GM18858 (cell line): ENCODE results near the gene C1orf35.

Experiments
- ATAC-seq: cut with Tn5 transposase; IDR thresholded peaks from one replicate; pipeline ENCODE4 v1.9.1; 2021; ENCODE audit not compliant: unreplicated experiment

C1orf35 gene

DNA sequence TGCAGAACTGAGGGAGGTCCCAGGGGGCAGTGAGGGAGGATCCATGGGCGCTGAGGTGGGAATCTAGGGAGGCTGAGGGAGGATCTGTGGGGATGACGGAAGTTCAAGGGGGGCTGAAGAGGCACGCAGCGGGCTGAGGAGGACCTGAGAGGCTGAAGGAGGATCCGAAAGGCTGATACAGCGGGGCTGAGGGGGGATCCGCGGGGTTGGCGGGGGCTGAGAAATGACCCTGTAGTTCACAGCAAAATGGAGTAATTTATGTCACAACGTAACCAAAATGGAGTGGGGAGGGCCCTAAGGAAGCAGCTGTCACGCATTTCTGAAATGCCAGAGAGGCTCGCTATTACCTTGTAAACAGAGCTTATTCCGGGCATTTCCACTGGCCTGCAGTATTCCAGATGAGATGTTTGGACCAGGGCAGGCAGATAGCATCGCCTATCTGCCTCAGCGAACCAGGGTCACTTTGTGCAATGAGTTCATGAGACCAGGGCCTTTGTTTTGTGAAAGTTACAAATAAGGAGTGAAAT is 6.9 kb upstream of the C1orf35 start:
- ATAC-seq = no peak

DNA sequence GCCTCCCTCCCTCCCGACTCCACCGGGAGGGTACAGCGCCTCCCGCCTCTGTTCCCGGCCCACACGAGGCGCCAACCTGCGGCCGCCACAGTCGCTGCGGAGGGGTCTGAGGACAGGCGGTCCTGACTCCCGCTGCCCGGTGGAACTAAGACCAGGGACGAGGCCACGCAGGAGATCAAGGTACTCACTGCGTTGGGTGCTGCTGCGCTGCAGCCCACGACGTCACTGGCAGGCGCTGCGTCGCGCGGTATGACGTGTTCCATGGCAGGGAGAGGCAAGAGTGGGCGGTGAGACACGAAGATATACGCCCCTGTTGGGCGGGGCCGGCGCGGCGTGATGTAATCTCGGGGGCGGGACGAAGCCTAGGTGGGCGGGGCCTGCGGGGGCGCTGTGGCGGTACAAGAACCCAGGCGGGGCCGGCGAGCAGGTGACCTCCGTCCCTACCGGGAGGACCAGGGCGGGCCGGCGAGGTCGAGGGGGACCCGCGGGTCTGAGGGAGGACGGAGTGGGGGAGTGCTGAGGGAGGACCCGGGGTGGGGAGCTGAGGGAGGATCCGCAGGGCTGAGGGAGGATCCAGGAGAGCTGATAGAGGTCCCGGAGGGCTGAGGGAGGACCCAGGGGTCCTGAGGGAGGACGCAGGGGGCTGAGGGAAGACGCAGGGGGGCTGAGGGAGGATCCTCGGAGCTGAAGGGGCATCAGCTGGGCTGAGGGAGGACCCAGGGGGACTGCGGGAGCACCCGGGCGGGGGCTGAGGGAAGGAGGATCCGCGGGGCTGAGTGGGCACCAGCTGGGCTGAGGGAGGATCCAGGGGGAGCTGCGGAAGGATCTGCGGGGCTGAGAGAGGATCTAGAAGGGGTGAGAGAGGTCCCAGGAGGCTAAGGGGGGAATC is 6.2 kb upstream of the C1orf35 start, which contains the start of gene MRPL55:
Gene MRPL55, minus strand, starts transcription at position 227 of the 889 bp plus-strand sequence. CDS start 1,039 bp downstream, outside the sequence.
- ATAC-seq = peak; percentile 88

DNA sequence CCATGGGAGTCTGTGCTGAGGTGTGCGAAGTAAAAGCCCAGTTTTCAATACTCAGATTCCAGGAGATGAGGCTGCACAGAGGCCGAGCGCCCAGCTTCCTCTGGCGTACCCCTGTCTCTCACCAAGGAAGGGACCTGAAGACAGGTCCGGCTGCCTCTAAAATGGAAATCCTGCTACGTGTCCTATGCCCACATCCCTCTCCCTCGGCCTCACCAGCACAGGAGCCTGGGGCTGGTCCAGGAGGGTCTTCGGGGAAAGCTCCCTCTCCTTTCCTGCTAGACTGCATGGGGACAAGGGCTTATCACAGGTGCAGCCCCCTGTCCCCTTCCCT is 5.6 kb upstream of the C1orf35 start:
- ATAC-seq = peak; percentile 10

DNA sequence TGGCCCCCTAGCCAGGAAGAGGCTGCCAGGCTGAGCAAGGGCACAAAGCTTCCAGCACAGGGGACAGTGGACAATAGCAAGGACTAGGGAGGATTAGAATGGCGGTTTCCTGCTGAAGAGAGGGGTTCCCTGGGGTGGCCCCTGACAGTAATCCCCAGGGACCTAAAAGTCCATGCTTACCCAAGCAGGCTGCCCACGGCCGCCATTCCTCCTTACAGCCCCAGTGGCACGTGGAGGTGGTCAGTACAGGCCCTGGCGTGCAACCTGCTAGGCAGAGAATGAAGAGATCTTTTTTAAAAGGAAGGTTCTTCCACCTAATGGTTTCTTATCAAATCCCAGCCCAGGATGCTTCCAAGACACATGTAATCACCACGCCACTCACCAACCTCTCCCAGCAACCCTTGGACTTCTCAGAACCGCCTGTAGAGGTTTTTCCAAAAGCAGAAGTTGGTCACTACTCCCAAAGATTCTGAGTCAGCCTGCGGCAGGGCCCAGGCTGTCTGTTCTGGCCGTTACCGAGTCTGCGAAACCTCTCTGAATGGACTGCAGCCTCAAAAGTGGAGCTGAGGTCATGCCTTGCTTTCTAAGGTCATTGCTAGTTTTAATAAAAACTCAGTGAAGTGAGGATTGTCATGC is 5.0 kb upstream of the C1orf35 start:
- no peak for ATAC-seq

DNA sequence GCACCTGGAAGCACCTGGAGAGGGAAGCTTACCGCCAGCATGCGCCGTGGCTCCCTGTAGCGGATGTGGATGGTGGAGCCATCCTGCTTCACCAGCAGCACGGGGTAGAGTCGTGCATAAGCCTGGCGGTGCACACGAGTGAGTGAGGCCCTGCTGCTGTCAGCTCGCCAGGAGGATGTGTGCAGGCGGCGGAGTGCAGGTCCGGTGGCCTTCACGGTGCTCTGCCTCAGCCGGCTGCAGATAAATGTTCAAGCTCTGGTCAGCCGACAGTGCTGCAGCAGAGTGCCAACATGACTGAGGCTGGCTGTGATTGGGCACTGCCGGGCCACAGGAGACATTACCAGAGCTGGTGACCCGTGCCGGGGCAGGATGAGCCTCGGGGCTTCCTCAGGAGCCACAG is 4.5 kb upstream of the C1orf35 start:
- no peak for ATAC-seq

DNA sequence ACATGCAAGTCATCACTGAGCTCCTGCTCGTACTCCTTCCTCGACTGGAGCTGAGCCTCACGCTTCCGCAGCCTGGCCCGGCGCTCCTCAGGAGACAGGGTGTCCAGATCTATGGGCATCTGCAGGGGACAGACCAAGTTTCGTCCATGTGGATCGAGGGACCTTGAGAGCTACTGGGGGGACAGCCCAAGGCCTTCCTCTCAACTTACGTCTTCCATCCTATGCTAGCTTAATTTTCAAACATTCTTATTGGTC is 3.6 kb upstream of the C1orf35 start:
- ATAC-seq = no peak

DNA sequence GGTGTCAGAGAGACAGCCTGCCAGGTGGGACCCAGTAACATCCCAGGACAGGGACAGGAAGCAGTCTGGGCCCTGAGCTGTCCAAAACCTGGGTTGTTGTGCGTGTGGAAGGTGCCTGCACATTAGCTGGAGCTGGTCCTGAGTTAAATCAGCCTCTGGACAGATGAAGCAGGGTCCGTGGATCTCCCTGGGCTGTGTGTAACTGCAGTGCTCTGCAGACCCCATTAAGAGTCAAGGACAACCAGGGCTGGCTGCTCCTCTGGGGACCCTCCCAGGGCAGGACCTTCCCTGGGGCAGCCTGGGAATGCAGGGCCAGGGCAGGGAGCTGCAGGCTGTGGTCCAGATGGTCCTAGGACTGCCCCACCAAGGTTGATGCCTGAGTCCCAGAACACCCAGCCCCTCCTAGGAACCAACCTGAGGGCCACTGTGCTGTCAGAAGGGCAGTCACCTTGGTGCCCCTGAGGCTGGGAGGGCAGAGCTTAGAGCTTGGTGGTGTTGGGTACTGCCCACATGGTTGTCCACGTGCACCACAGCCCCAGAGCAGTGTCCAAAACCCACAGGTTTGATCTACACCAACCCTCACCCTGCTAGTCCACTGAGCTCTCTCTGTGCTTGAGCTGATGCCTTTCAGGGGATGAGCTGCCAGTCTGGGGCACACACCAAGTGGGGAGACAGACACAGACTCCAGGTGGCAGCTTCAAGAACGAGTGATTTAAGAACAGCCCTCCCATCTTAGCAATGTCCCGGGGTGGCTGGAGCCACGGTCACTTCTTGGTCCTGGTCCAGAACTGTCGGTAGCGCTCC is 3.1 kb upstream of the C1orf35 start:
- ATAC-seq = no peak

DNA sequence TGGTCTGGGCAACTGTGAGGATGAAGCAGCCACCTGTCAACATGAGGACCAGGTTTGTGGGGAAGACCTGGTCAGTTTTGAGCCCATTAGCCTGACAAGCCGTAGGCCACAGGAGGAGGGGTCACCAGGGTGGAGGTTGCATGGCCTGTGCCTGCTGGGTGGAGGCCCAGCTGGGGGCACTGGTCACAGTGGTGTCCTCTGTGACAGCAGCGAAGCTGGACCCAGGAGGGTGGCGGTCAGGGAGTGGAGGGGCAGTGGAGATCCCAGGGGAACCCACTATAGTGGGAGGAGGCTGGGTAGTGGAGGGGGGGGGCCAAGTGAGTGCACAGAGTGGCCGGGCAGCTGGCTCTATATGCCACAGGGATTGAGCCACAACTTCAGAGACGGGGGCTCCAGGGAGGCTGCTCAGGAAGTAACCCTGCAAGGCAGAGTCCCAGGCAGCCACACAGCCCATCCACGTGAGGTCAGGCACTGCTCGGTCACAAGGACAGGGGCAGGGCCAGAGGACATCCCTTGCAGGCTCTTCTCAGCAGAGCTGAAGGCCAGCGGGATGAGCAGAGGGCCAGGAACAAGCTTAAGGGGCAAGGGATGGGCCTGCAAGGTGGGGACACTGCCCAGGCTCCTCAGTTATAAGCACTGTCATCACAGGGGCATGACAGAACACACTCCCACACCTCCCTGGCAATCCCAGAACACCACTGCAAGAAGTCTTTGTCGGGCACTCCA is 2.3 kb upstream of the C1orf35 start:
- no peak for ATAC-seq

DNA sequence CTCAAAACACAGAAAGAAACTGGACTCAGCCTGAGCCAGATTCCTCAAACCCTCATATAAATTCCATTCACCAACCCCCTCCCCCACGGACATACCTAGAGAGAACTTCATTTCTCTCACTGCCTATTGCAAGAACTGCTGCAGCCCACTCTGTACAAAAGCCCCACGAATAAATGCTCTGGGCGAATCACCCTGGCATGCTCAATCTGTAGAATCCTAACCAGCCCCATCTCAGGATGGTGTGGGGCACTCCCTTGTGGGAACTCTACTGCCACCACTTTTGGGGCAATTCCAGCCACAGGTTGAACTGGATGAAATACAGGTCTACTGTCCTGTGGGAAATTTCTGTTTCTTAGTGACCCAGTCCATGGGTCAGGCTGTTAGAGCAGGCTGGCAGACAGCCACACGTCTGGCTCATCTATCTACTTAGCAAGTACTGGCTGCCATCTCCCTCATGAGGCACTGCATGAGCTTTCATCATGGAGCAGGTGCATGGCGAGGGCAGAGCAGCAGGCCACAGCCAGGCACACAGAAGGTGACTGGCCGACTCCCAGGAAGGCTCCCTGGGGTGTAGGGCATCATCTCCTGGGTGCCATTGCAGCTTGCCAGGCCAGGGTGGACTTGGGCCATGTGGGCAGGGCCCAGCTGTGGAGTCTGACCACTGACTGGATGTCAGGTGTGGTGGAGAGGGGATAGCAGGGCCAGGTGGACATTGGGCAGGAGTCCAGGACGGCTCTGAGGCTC is 1.6 kb upstream of the C1orf35 start:
- ATAC-seq = no peak

DNA sequence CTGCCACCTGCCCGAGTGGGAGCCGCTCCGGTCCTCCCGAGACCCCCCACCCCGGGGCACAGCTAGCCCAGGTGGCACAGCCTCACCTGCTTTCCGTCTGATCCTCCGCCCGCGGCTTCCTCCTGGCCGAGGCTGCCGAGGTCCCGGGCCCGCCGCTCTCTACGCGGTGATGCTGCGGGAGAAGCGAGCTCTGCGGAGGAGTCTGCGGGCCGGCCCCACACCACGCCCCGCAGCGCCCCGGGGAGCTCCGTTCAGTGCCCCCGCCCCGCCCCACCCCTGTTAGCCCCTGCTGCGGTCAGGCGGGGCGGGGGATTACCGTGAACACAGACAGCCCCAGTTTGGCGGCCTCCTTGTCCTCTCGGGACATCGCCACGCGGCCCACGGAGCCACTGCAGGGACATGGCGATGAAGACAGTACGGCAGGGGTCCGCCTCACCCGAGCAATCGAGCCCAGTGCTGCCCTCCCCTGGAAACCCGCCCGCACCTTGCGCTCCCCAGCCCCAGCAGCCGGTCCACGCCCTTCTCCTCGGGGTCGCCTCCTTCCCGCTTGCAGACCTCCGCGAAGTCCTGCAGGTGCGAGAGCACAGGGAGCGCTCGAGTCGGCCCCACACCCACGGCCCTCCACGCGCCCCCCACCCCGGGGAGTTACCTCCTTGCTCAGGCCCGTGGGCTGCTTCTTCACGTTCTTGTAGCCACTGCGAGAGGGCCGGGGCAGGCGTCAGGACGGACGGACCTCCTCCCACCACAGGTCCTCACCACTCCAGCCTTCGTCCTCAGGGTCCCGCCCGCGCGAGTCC is 933 bp downstream of the C1orf35 start:
- ATAC-seq = no peak

DNA sequence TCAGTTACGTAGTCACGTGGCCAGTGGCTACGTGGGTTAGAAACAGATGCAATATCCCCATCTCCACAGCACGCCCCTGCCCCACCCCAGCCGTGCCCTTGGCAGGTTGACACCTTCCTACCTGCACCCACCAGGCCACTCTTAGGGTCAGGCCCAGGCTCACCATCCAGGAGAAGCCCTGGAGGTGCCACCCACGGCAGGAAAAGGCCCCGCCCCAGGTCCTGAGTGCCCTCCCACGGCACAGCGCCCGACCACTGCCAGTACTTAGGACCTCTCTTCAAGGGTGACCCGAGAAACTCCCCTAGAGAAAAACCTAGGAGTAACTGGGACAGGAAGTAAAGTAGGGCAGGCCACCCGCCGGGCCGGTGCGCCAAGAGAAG is 1.5 kb downstream of the C1orf35 start:
- ATAC-seq = no peak

DNA sequence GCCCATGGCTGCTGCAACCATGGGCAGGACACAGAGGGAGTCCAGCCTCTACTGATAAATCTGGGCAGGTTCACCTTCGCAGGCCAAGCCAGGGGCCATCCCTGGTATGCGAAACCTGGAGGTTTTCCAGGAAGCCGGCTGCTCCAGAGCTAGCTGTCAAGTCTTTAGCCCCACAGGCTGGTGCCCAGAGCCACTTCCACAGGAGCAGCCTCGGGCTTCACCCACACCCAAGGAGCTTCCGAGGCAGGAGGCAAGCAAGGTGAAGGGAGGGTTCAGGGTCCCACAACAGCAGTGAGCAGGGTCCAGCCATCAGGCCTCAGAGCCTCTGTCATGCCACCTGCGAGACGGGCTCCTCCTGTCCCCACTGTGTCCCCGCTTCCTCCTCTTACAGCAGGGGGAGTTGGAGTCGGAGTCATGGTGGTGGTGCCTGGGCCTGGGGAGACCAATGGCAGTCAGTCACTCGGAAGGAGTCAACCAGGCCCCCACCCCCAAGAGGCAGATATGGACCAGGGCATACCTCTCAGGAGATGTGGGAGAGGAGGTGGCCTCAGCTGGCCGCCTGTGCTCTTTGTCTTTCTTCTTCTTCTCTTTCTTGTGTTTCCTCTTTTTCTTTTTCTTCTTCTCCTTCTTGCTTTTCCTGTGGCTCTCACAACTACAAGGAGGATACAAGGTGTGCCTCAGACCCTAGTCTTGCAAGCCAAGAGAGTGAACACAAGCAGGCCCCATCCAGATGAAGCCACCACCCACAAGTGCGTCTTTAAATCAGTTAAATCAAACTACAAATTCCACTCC is 2.1 kb downstream of the C1orf35 start:
- ATAC-seq = no peak

DNA sequence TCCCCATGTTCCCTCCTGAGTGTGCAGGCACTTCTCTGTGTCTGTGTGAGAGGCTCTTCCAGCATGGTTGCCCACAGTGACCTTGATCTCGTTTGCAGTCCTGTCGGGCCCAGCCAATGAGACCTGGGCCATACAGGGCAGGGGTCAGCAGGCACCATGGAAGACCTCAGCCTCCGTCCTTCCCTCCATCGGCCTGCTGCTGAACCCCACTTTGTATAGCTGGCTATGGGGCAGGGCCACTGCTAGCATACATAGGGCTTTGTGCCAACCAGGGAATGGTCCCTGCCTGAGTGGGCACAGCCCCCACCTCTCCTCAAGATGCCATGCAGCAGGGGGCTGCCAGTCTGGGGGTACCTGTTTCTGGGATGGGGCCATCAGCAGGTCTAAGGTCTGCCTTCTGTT is 3.8 kb downstream of the C1orf35 start:
- no peak for ATAC-seq

DNA sequence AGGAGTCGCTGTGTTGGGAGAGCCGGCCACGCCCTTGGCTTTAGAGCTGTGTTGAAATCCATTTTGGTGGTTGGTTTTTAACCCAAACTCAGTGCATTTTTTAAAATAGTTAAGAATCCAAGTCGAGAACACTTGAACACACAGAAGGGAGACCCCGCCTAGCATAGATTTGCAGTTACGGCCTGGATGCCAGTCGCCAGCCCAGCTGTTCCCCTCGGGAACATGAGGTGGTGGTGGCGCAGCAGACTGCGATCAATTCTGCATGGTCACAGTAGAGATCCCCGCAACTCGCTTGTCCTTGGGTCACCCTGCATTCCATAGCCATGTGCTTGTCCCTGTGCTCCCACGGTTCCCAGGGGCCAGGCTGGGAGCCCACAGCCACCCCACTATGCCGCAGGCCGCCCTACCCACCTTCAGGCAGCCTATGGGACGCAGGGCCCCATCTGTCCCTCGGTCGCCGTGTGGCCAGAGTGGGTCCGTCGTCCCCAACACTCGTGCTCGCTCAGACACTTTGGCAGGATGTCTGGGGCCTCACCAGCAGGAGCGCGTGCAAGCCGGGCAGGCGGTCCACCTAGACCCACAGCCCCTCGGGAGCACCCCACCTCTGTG is 4.7 kb downstream of the C1orf35 start:
- no peak for ATAC-seq

DNA sequence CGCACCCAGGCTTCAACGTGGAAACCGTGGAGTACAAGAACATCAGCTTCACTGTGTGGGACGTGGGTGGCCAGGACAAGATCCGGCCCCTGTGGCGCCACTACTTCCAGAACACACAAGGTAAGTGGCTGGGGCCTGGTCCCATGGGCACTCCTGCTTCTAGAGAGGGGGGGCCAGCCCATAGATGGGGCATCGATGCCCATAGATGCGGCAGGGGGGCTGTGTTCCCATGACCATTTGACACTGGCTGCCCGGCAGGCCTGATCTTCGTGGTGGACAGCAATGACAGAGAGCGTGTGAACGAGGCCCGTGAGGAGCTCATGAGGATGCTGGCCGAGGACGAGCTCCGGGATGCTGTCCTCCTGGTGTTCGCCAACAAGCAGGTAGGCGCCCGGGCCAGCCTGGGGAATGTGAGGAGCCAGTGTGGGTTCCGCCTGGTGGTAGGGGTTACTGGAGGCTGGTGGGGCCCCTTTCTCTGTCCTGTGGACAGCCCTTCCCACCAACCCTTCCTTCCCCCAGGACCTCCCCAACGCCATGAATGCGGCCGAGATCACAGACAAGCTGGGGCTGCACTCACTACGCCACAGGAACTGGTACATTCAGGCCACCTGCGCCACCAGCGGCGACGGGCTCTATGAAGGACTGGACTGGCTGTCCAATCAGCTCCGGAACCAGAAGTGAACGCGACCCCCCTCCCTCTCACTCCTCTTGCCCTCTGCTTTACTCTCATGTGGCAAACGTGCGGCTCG is 5.6 kb downstream of the C1orf35 start:
- ATAC-seq = no peak

DNA sequence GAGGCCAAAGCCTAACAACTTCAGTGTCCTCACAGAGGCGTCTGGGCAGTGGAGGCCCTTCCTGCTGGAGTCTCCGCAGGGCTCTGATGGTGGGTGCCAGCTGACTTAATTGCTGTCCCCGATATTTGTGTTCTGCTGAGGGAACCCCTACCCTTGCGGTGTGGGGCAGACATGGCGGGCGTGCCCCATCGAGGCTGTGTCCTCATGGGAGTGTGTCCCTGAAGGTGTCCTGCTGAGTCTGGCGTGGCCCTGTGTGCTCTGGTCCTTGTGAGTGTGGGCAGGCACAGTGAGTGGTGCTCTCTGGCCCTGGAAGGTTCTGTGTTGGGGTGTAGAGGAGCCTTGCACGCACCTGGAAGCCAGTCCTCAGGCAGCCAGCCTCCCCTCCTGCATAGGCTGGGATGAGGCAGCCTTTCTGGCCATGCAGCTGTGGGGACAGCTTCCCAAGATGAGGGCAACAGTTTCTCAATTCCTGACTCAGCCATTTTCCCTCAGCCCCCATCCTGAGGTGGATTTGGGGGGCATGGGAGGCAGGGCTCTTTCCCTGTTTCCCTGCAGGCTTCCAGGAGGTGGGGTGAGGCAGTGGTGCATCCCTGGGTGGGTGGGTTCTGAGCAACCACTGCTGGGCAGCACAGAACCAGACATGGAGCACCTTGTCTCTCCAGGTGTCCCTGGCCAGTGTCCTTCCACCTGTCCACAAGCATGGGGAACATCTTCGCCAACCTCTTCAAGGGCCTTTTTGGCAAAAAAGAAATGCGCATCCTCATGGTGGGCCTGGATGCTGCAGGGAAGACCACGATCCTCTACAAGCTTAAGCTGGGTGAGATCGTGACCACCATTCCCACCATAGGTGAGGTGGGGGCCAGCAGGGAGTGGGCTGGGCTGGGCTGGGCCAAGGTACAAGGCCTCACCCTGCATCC is 6.5 kb downstream of the C1orf35 start:
- no peak for ATAC-seq

DNA sequence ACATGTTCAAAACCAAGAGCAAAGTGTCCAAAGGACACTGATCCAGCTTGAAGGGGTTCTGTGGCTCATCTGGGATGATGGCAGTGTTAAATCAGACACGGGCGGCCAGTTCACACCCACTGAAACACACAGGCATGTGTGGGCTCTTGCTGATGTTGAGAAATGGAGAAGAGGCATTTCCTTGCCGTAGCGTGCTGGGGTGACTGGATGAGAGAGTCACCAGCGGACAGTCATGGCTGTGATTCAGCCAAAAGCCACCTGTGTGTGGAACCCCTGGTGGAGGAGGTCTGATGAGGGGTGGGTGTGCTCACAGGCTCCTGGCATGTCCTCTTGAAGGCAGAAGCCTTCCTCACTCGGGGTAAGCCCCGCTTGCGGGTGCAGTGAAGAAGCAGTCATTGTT is 7.2 kb downstream of the C1orf35 start:
- no peak for ATAC-seq
